BJ (cell line): ENCODE measurements around the gene CRHR1. TPM values are rescaled to one million over a fixed set of nuclear protein-coding genes. Genes with fewer than 3 reads are reported as not detected.

Source experiments
- CTCF ChIA-PET: fragments of 350-600 bp; formaldehyde crosslinking; extraction: SDS; loops from one replicate; lab custom pipeline; 2021; ENCODE audit warnings: antibody characterized with exemption, inconsistent platforms; lab: Yijun Ruan, JAX
- POLR2A ChIA-PET: fragments of 300-600 bp; sonication (Branson Sonifier 250); formaldehyde crosslinking; extraction: SDS; loops from one replicate; lab custom pipeline; 2021; ENCODE audit warnings: antibody characterized with exemption; lab: Charles Lee
- DNase-seq: peaks from one replicate; pipeline ENCODE4 v3.0.0-alpha.2; 2011; ENCODE audit warnings: low read depth
- H3K27me3 ChIP-seq: 2 replicates; pipeline ENCODE4 v1.6.0; 2011; ENCODE audit warnings: low read length; ENCODE audit not compliant: control insufficient read depth, insufficient read depth
- H3K36me3 ChIP-seq: 2 replicates; pipeline ENCODE4 v1.5.1; 2011; ENCODE audit warnings: low read length; ENCODE audit not compliant: control insufficient read depth, insufficient read depth
- H3K4me3 ChIP-seq: 2 replicates; pipeline ENCODE4 v1.5.1; 2011; ENCODE audit warnings: low read depth, mild to moderate bottlenecking, control low read depth, low read length
- polyA minus RNA-seq: library from RNA; depleted of rRNA, polyadenylated mRNA; stranded (reverse); fragments of >200 nt; gene quantifications from 2 replicates; pipeline ENCODE4 v1.2.3, GENCODE V29; 2011; rRNA and poly(A)+ RNA removed
- polyA plus RNA-seq: library from polyadenylated mRNA; depleted of rRNA; stranded (reverse); fragments of >200 nt; gene quantifications from 2 replicates; pipeline ENCODE4 v1.2.3, GENCODE V29; 2011; rRNA removed
- TF ChIP-seq, protein P1 (sequence below): IDR thresholded peaks from 2 replicates; pipeline ENCODE4 v1.5.1; 2011; ENCODE audit warnings: low read depth, mild to moderate bottlenecking, control low read depth, inconsistent platforms, low read length, moderate library complexity; ENCODE audit not compliant: insufficient read depth

Gene CRHR1
- polyA plus RNA-seq (not detected in 2 replicates), polyA minus RNA-seq (not detected in 2 replicates)

DNA sequence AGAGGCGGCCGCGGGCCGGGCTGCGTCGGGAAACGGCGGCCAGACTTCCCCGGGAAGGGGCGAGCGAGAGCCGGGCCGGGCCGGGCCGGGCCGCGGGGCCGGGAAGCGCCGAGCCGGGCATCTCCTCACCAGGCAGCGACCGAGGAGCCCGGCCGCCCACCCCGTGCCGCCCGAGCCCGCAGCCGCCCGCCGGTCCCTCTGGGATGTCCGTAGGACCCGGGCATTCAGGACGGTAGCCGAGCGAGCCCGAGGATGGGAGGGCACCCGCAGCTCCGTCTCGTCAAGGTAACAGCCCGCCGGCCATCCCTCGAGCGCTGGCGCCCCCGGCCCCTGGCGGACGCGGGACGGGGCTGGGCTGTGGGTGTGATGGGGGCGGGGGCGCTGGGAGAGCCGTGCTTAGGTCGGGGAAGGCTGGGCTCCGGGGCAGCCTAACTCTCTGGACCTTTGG, at the start of gene CRHR1:
TSS of gene CRHR1 (plus strand) at position 28 of the 448 bp plus-strand sequence. CDS start at position 253, 225 bp downstream.
- H3K36me3 ChIP-seq: no peaks in the 10 kb centered on the region
- CTCF ChIA-PET: no interaction called here
- peaks cover 46% of the 10 kb centered on the region for H3K27me3 ChIP-seq
- DNase-seq: no peak
- peak within 1 kb of the TSS; percentile 7 for H3K4me3 ChIP-seq
- POLR2A ChIA-PET: no interaction called here
- TF ChIP-seq, protein P1, sequence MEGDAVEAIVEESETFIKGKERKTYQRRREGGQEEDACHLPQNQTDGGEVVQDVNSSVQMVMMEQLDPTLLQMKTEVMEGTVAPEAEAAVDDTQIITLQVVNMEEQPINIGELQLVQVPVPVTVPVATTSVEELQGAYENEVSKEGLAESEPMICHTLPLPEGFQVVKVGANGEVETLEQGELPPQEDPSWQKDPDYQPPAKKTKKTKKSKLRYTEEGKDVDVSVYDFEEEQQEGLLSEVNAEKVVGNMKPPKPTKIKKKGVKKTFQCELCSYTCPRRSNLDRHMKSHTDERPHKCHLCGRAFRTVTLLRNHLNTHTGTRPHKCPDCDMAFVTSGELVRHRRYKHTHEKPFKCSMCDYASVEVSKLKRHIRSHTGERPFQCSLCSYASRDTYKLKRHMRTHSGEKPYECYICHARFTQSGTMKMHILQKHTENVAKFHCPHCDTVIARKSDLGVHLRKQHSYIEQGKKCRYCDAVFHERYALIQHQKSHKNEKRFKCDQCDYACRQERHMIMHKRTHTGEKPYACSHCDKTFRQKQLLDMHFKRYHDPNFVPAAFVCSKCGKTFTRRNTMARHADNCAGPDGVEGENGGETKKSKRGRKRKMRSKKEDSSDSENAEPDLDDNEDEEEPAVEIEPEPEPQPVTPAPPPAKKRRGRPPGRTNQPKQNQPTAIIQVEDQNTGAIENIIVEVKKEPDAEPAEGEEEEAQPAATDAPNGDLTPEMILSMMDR: no peak

DNA sequence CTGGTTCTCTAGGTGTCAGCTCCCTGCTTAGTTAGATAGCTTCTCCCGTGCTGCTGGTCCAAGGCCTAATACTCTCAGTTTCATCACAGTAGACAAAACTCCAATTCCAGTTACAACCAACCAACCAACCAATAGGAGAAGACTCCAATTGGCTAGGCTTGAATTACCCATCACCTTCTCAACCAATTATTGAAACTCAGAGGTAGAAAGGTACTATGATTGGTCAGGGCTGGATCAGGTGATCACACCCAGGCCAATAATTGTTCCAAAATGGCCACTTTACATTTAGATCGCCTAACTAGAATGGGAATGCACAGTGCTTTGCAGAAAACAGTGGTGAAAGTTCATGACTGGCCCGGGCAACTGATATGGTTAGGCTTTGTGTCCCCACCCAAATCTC, 49.5 kb upstream of the CRHR1 start:
- POLR2A ChIA-PET: no interaction called here
- no peaks in the 10 kb centered on the region; the same call in none of the 2 replicates for H3K27me3 ChIP-seq
- TF ChIP-seq, protein P1: no peak
- no peaks in the 10 kb centered on the region for H3K36me3 ChIP-seq
- CTCF ChIA-PET: no interaction called here
- no peak for DNase-seq
- no peak overlapping the region for H3K4me3 ChIP-seq

DNA sequence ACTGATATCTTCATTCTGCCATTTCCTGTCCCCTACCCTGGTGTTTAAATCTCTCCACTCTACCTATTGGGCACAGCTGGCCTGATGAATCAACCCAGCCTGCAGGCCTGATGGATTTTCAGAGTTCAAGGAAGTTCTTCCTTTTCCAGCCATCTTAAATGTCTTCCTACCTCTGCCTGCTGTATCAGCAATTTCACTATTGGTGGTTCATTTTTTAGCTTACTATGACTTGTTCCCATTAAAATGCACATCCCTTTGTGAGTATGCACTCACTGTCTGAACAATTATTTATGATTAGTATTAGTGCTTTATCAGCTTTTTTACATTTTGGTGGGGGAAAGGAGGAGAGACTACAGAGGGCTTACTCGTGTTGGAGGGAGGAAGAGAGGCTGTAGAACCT, 48.6 kb upstream of the CRHR1 start:
- ChIA-PET POLR2A (no interaction called here), CTCF (no interaction called here)
- DNase-seq: no peak

DNA sequence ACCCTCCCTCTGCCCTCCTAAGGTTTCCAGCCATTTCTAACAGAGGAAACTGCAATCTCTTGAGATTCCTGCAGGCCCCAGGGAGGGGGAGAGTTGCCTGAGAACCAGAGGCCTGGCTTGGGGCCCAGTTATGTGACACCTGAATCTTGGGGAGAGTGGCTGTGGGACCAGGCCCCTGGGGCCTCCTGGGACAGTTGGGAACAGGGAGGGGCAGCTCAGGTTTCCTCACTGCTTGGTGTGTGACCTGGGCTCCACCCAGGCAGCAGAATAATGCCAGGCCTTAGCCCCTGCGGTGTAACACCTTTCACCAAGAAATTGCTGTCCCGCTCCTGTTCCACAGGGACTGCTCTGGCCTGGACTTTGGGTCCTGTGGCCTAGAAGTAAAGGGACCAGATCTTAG, 44.3 kb upstream of the CRHR1 start:
- CTCF ChIA-PET: interaction anchor here (1.2 kb wide), 1 partner anchor 100 kb away, joined by 3 read pairs; no protein-coding TSS in a partner anchor
- DNase-seq: no peak
- H3K27me3 ChIP-seq: peaks cover 2% of the 10 kb centered on the region
- H3K36me3 ChIP-seq: no peaks in the 10 kb centered on the region
- no peak overlapping the region for H3K4me3 ChIP-seq
- TF ChIP-seq, protein P1: no peak
- POLR2A ChIA-PET: no interaction called here

More for the DNA sequence above, 48.6 kb upstream of the CRHR1 start:
- H3K4me3 ChIP-seq: no peak overlapping the region
- no peaks in the 10 kb centered on the region for H3K36me3 ChIP-seq
- TF ChIP-seq, protein P1: no peak
- no peaks in the 10 kb centered on the region; the same call in none of the 2 replicates for H3K27me3 ChIP-seq

DNA sequence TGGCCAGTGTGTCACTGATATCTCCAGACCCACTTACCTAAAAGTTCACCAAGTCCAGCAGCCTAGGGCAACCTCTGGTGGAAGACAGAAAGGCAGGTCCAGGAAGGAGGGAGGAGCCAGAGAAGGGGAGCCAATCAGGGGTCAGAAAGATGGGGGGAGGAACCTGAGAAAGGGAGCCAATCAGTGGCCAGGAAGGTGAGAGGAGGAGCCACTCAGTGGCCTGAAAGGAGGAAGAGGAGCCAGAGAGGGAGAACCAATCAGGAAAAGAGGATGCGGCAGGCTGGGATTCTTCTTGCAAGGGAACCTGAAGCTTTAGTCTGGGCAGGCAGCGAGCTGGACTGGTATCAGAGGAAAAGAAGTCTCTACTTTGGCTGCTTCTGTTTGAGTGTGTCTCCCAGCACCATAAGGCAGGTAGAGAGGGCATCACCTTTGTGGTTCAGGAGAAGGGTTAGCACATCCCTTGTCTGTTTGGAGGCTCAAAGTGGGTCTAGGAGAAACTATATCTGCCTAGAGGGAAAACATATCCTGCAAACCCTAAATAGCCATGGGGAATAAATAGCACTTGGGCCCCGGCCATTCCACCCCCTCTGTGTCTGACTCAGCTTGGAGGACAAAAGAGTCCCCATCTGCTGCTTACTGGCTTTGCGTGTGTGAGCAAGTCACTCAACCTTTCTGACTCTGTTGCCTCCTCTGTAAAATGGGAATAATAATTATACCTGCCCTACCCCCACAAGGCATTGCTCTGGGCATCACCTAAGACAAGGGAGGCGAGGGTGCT, 43.4 kb upstream of the CRHR1 start:
- H3K27me3 ChIP-seq: peaks cover 2% of the 10 kb centered on the region
- DNase-seq: no peak
- CTCF ChIA-PET: no interaction called here
- TF ChIP-seq, protein P1: no peak
- POLR2A ChIA-PET: no interaction called here
- no peaks in the 10 kb centered on the region for H3K36me3 ChIP-seq
- no peak overlapping the region for H3K4me3 ChIP-seq
